Inferior parietal cortex (tissue), 1 donor: ENCODE results near the gene MEF2A.

Experiments used
- DNase-seq: peaks from one replicate; pipeline ENCODE4 v3.0.0-alpha.2; 2016; ENCODE audit errors: extremely low spot score

Gene MEF2A

DNA sequence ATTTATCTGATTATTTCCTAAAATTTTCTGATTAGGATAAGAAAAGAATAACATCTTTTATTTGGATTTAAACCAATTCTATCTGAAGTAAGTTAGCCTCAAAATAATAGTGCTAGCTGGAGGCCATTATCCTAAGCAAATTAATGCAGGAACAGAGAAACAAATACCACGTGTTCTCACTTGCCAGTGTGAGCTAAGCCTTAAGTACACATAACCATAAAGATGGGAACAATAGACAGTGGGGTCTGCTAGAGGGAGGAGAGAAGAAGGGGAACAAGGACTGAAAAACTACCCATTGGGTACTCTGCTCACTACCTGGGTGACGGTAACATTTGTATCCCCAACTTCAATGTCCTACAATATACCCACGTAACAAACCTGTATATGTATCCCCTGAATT is 198.7 kb downstream of the MEF2A start:
- no peak for DNase-seq
